Panc1 (cell line): ENCODE data around the gene SLC35F4.

Experiments
- CTCF ChIP-seq: fragments of 450-650 bp; IDR thresholded peaks from 2 replicates; pipeline ENCODE4 v1.5.1; 2017; ENCODE audit warnings: mild to moderate bottlenecking
- REST ChIP-seq, 2 experiments: IDR thresholded peaks; 2 replicates each; pipeline ENCODE4 v1.6.1; 2011 to 2012; ENCODE audit warnings: low read depth in 2 of 2, control low read depth in 1 of 2, low read length in 1 of 2, mild to moderate bottlenecking in 1 of 2, moderate library complexity in 1 of 2; ENCODE audit not compliant: insufficient read depth in 1 of 2

GRCh38 chr14:57574617-57575288, 291.1 kb downstream of the SLC35F4 start:
- TF ChIP-seq CTCF (peak; percentile 43), REST (IDR thresholded peaks at IDR 0.05; ENCODE audit: insufficient read depth in 1 of 2, low read depth in 2 of 2, low read length in 1 of 2) (no peak)
